PFSK-1 (cell line): Measurements from ENCODE around the gene POU3F2. TPM values are rescaled to one million over a fixed set of nuclear protein-coding genes. Genes with fewer than 3 reads are reported as not detected.

Experiments used
- FOXP2 ChIP-seq: optimal IDR thresholded peaks from 2 replicates; pipeline ENCODE3; 2011; ENCODE audit warnings: borderline replicate concordance, control low read depth, inconsistent platforms; ENCODE audit not compliant: insufficient read depth; ENCODE audit errors: extremely low read length, extremely low read depth
- POLR2AphosphoS5 ChIP-seq: IDR thresholded peaks from 2 replicates; pipeline ENCODE4 v1.6.1; 2012; ENCODE audit warnings: low read depth, mild to moderate bottlenecking, control low read depth, low read length, moderate library complexity
- REST ChIP-seq, 2 experiments: IDR thresholded peaks; 2 replicates each; pipeline versions ENCODE4 v1.6.1 to v1.8.0; 2011 to 2012; ENCODE audit warnings: low read depth in 2 of 2, low read length in 2 of 2, control low read depth in 1 of 2, inconsistent platforms in 1 of 2, mild to moderate bottlenecking in 1 of 2, moderate library complexity in 1 of 2; ENCODE audit not compliant: insufficient read depth in 1 of 2
- SIN3A ChIP-seq: IDR thresholded peaks from 2 replicates; pipeline ENCODE4 v1.6.1; 2012; ENCODE audit warnings: mild to moderate bottlenecking, low read length, moderate library complexity, borderline replicate concordance; ENCODE audit not compliant: insufficient read depth
- TAF1 ChIP-seq: IDR thresholded peaks from 2 replicates; pipeline ENCODE4 v1.6.1; 2012; ENCODE audit warnings: low read length, control low read depth, borderline replicate concordance; ENCODE audit not compliant: insufficient read depth
- polyA plus RNA-seq: library from polyadenylated mRNA; unstranded; fragments of >200 nt; gene quantifications from one replicate; pipeline ENCODE4 v1.2.1, GENCODE V29; 2012; ENCODE audit warnings: low read depth, missing spikeins; ENCODE audit not compliant: insufficient read length

Gene POU3F2
- not detected for polyA plus RNA-seq

- TF ChIP-seq POLR2AphosphoS5 (no peak), TAF1 (no peak)
Observed at GRCh38 chr6:98834060-98835031, at the start of gene POU3F2. TSS of gene POU3F2 (plus strand) at chr6:98834574. CDS start at chr6:98834874, 300 bp downstream.

GRCh38 chr6:98787435-98787834 is 46.9 kb upstream of the POU3F2 start:
- TF ChIP-seq TAF1 = no peak
- no peak for TF ChIP-seq POLR2AphosphoS5
- TF ChIP-seq REST (IDR thresholded peaks at IDR 0.05; ENCODE audit: insufficient read depth in 1 of 2, low read depth in 2 of 2, low read length in 2 of 2) = no peak
- TF ChIP-seq SIN3A = no peak
- TF ChIP-seq FOXP2 = no peak

- TF ChIP-seq FOXP2 (no peak), TAF1 (no peak), SIN3A (no peak), POLR2AphosphoS5 (no peak)
Observed at GRCh38 chr6:98787961-98788360, 46.4 kb upstream of the POU3F2 start.

GRCh38 chr6:98794307-98794842 is 40.0 kb upstream of the POU3F2 start:
- TF ChIP-seq POLR2AphosphoS5 (no peak), TAF1 (no peak), SIN3A (no peak), REST (IDR thresholded peaks at IDR 0.05; ENCODE audit: insufficient read depth in 1 of 2, low read depth in 2 of 2, low read length in 2 of 2) (no peak), FOXP2 (no peak)

- TF ChIP-seq SIN3A (no peak), POLR2AphosphoS5 (no peak), FOXP2 (no peak), TAF1 (no peak), REST (IDR thresholded peaks at IDR 0.05; ENCODE audit: insufficient read depth in 1 of 2, low read depth in 2 of 2, low read length in 2 of 2) (no peak)
Observed at GRCh38 chr6:98797217-98797994, 37.0 kb upstream of the POU3F2 start.

GRCh38 chr6:98800866-98801265 is 33.5 kb upstream of the POU3F2 start:
- TF ChIP-seq REST (IDR thresholded peaks at IDR 0.05; ENCODE audit: insufficient read depth in 1 of 2, low read depth in 2 of 2, low read length in 2 of 2) (no peak), SIN3A (no peak), FOXP2 (no peak), POLR2AphosphoS5 (no peak), TAF1 (no peak)
